Activated CD4-positive, alpha-beta T cell treated with anti-CD3 and anti-CD28 coated beads, Interleukin-2, amount 50 U/mL, for 1 hour (primary cell): ENCODE data around the gene SIGLEC15.
A peak's percentile ranks its signal among the peaks of the same experiment; 100 is the strongest.
"Not testable (repeated sequence)": the region's sequence is repeated elsewhere in the genome, so short reads cannot be mapped to it uniquely, and the experiment has no call there.

Experiments
- DNase-seq: peaks from one replicate; pipeline ENCODE4 v3.0.0-alpha.2; 2020

The SIGLEC15 gene

GRCh38 chr18:45825258-45826044 is at the start of gene SIGLEC15:
TSS of gene SIGLEC15 (plus strand) at chr18:45825675. CDS start at chr18:45825729, 54 bp downstream.
- DNase-seq: no peak

GRCh38 chr18:45775743-45776142 is 49.7 kb upstream of the SIGLEC15 start:
- DNase-seq: no peak

- no peak for DNase-seq
Measured at GRCh38 chr18:45777393-45777792, 48.1 kb upstream of the SIGLEC15 start.

- no peak for DNase-seq
Measured at GRCh38 chr18:45780568-45780967, 44.9 kb upstream of the SIGLEC15 start.

GRCh38 chr18:45782662-45783061 is 42.8 kb upstream of the SIGLEC15 start:
- DNase-seq: no peak

- DNase-seq: no peak
Measured at GRCh38 chr18:45783097-45784075, 42.1 kb upstream of the SIGLEC15 start.

- no peak for DNase-seq
Measured at GRCh38 chr18:45785134-45785533, 40.3 kb upstream of the SIGLEC15 start.

- DNase-seq: no peak
Measured at GRCh38 chr18:45786941-45787340, 38.5 kb upstream of the SIGLEC15 start.

GRCh38 chr18:45787346-45787745 is 38.1 kb upstream of the SIGLEC15 start:
- DNase-seq: no peak

- DNase-seq: no peak
Measured at GRCh38 chr18:45788861-45789260, 36.6 kb upstream of the SIGLEC15 start.

GRCh38 chr18:45792506-45793263 is 32.8 kb upstream of the SIGLEC15 start:
- DNase-seq: no peak

- no peak for DNase-seq
Measured at GRCh38 chr18:45793264-45793965, 32.1 kb upstream of the SIGLEC15 start.

GRCh38 chr18:45801416-45802004 is 24.0 kb upstream of the SIGLEC15 start:
- no peak for DNase-seq

GRCh38 chr18:45802814-45803492 is 22.5 kb upstream of the SIGLEC15 start:
- no peak for DNase-seq

GRCh38 chr18:45805551-45805950 is 19.9 kb upstream of the SIGLEC15 start:
- no peak for DNase-seq

GRCh38 chr18:45806226-45806625 is 19.2 kb upstream of the SIGLEC15 start:
- no peak for DNase-seq

- peak; percentile 16 for DNase-seq
Measured at GRCh38 chr18:45807144-45807543, 18.3 kb upstream of the SIGLEC15 start.

- not testable (repeated sequence) for DNase-seq
Measured at GRCh38 chr18:45814733-45815132, 10.7 kb upstream of the SIGLEC15 start.

GRCh38 chr18:45817543-45817942 is 7.9 kb upstream of the SIGLEC15 start:
- DNase-seq: no peak

GRCh38 chr18:45818765-45819164 is 6.7 kb upstream of the SIGLEC15 start:
- DNase-seq: not testable (repeated sequence)

- DNase-seq: no peak
Measured at GRCh38 chr18:45820106-45820745, 5.2 kb upstream of the SIGLEC15 start.
